HG03108 (cell line): Measurements from ENCODE around the gene MON2.
A peak's percentile ranks its signal among the peaks of the same experiment; 100 is the strongest.
"Not testable (repeated sequence)": the region's sequence is repeated elsewhere in the genome, so short reads cannot be mapped to it uniquely, and the experiment has no call there.

ENCODE experiments used
- ATAC-seq: cut with Tn5 transposase; IDR thresholded peaks from one replicate; pipeline ENCODE4 v1.9.1; 2021; ENCODE audit warnings: moderate library complexity; ENCODE audit not compliant: unreplicated experiment

Gene MON2, protein sequence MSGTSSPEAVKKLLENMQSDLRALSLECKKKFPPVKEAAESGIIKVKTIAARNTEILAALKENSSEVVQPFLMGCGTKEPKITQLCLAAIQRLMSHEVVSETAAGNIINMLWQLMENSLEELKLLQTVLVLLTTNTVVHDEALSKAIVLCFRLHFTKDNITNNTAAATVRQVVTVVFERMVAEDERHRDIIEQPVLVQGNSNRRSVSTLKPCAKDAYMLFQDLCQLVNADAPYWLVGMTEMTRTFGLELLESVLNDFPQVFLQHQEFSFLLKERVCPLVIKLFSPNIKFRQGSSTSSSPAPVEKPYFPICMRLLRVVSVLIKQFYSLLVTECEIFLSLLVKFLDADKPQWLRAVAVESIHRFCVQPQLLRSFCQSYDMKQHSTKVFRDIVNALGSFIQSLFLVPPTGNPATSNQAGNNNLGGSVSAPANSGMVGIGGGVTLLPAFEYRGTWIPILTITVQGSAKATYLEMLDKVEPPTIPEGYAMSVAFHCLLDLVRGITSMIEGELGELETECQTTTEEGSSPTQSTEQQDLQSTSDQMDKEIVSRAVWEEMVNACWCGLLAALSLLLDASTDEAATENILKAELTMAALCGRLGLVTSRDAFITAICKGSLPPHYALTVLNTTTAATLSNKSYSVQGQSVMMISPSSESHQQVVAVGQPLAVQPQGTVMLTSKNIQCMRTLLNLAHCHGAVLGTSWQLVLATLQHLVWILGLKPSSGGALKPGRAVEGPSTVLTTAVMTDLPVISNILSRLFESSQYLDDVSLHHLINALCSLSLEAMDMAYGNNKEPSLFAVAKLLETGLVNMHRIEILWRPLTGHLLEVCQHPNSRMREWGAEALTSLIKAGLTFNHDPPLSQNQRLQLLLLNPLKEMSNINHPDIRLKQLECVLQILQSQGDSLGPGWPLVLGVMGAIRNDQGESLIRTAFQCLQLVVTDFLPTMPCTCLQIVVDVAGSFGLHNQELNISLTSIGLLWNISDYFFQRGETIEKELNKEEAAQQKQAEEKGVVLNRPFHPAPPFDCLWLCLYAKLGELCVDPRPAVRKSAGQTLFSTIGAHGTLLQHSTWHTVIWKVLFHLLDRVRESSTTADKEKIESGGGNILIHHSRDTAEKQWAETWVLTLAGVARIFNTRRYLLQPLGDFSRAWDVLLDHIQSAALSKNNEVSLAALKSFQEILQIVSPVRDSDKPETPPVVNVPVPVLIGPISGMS (N-terminal part only)

DNA sequence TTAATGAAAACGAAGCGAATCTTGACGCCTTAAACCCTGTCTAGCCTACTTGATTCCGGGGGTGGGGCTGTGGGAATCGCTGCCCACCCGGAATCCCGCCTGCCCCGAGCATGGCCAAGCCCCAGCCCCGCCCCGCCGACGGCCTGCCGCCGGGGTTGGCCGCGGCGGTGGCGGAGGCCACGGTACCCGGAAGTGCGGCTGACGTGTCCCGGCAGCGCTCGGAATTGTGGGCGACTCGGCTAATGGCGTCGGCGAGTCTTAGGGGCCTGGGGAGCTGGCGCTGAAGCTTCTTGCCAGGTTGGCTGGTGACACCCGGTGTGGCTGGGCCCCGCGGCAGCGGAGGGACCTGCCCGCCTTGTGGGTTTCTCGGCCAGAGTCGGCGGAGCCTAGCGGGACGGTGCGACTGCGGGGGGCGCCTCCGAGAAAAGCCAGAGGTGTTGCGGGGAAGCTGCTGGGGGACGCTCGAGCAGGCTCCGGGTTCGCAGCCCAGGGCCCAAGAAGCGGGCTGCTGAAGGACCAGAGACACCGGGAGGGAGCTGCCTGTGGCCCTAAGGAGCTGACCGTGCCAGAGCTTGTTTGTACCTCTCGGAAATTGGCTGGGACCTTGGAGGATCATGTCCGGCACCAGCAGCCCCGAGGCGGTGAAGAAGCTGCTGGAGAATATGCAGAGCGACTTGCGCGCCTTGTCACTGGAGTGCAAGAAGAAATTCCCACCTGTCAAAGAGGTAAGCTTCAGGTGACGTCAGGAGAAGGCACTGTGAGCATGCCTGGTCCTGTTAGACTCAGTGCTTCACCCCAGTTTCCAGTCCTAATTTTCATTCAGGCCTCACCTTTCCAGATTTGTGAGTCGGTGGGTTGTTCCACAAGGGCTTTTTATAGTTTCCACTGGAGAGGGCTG, at the start of gene MON2:
Gene MON2, plus strand, starts transcription at position 233 of the 898 bp plus-strand sequence. Its CDS starts 382 bp downstream, at position 615.
- ATAC-seq: peak; percentile 99

DNA sequence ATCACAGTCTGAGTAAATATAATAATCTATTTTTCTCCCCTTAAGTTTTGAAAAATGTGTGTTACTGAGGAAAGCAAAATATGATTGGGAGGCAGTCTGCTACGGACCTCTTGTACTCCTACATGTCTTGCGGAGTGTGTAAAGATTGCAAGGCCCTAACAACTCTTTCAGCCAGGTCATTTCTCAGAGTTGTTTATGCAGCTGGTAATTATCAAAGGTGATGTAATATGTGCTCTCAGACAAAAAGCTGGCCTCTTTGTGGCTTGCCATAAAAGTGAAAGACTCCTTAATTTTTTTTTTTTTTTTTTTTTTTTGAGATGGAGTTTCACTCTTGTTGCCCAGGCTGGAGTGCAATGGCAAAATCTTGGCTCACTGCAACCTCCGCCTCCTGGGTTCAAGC, 40.5 kb upstream of the MON2 start:
- no peak for ATAC-seq

DNA sequence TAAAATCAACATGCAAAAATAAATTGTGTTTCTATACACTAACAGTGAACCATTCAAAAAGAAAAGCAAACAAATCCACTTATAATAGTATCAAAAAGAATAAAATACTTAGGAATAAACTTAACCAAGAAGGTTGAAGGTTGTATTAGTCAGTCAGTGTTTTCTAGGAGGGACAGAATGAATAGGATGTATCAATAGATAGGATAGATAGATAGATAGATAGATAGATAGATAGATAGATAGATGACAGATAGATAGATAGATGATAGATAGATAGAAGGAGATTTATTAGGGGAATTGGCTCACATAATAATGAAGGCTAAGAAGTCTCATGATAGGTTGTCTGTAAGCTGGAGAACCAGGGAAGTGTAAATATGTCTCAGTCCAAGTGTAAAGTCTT, 37.2 kb upstream of the MON2 start:
- ATAC-seq: no peak

DNA sequence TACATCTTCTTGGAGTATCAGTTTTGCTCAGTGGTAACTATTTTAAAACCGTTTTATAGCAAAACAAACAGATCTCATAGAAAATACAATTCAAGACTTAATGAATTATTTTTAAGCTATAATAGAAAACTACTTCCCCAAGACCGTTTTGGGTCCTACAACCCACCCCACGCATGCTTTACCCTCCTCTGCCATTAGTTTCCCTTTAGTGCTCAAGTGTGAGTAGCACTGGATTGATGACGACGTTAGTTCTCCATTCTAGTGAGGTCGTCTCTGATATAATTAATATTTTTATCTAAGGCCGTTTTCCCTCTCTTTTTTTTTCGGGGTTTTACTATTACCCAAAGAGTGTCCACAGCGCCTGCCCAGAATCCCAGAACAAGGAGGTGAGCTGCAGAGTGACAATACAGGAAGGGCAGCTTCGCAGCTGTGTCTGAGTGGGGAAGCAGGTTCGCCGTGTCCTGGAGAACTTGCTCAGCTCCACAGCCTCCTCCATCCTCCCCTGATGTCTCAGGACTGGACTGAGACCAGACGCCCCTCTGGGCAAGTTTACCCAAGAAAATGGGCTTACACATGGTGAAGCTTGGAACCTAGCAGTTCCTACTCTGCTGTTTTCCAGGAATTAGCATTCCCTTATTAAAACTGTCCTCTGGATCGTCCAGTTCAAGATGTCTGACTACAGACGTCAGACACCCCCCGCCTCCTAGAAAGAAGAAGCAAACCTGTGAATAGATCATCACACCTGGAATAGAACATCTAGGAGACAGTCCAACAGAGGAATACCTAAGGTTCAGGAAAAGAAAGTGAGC, 31.9 kb upstream of the MON2 start:
- ATAC-seq: no peak

DNA sequence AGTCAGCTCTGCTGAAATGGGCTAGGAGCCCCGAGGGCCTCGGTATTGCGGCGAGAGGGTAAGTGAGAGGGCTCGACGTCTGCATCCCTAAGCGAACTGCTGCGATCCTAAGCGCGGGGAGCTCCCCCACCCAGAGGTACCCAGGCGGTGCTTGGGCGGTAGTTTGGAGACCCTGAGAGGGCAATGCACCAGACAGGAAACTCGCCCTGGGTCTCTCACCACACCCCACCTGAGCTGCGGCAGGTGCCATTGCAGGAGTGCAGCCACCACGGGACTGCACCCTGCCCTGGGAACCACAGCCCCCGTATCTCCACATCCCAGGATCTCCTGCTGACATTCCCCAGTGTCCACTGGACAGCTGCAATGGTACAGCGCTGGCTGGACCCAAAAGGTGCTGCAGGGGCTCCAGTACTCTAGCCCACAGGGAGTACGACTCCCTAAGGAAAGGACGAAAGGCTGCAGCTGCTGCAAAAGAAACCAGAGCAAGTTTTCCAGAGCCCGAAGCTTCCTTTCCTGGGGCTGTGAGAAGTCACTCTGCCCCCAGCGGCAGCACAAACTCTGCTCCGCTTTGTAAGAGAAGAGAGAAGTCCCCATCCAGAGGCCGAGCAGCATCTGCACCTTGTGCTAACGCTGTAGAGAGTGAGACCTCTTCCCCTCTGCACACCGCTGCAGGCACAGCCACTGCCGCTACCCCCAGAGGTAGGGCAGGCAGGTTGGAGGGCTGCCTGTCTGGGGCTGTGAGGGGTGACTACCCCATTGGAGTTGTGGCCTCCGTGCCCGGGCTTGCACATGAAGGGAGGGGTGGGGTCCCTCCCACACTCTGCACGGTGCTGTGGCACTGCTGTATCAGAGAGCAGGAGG, 31.1 kb upstream of the MON2 start:
- ATAC-seq: peak; percentile 69

DNA sequence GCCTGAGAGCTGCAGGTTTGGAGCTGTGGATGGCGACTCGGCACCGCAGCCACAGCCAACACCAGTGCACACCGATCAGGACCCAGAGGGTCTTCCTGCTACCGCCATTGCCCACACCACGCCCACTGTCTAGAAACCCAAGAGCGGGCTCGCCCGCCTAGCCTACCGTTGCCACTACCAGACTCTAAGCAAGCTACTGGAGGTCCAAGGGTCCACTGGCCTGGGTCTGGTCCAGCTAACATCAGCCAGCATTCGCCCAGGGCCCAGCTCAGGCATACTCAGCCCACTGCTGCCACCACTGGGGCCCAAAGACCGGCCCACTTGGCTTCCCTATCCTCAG, 30.5 kb upstream of the MON2 start:
- no peak for ATAC-seq

DNA sequence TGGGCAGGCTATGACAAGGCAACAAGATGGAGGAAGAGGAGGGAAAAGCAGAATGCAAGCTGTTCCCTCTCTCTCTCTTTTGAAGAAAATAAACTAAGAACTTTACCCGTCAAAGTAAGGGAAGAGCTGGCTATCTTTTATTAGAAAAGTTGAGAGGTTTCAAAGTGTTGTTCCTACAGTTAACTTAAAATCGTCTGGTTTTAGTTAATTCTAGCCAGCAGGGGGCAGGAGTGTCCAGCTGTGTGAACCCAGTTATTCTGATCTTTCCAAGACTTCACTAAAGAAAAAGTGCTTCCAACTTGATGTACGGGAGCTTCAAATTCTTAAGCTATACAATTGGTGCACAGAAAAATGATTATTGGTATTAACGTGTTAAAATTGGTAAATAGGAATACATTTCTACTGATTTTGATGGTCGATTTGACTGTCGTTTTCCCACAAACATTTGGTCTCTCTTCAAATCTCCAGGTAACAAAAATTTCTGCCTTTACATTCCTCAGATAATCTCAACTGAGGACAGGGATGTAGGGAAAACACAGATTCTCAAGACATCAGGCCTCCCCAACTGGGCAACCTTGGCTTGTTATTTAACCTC, 28.4 kb upstream of the MON2 start:
- no peak for ATAC-seq

DNA sequence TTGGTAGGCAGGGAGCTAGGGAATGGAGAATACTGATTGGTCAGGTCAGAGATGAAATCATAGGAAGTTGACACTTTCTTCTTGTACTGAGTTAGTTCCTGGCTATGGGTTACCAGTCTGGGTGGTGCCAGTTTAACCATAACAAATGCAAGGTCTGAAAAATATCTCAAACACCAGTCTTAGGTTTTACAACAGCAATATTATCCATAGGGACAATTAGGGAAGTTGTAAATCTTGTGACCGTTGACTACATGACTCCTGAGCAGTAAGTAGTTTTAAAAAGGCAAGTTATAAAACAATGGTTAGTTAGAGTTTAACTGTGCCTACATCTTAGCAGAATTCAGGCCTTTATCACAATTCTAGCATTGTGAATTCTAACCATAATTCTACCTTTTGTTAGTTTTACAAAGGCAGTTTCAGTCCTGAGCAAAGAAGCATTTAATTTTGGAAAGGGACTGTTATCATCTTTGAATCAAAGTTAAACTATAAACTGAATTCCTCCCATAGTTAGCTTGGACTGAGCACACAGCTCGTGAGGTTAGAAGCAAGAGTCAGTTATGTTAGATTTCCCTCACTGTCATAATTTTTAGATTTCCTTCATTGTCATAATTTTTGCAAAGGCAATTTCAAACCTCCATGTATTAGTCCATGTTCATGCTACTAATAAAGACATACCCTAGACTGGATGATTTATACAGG, 19.7 kb upstream of the MON2 start:
- ATAC-seq: no peak

DNA sequence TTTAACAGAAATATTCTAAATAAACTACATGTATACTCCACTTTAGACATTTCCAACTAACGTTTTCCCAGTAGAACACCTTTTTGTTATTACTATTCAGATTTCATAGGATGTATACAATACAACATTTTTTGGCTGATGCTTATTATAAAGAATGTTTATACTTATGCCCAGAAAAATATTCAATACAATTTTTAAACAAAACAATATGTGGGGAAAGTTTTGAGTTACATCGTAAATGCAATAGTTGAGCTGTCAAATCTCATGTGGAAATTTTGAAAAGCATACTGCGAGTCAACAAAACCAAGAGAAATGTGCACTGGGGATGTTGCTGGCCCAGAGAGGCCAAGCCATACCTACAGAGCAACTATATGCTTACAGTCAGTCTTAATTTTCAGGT, 18.2 kb upstream of the MON2 start:
- no peak for ATAC-seq

DNA sequence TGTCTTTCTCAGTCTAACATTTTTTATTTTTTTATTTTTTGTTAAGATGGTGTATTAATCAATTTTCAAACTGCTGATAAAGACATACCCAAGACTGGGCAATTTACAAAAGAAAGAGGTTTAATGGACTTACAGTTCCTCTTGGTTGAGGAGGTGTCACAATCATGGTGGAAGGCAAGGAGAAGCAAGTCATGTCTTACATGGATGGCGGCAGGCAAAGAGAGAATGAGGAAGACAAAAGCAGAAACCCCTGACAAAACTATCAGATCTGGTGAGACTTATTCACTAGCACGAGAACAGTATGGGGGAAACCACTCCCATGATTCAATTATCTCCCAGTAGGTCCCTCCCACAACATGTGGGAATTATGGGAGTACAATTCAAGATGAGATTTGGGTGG, 11.2 kb upstream of the MON2 start:
- ATAC-seq: not testable (repeated sequence)

DNA sequence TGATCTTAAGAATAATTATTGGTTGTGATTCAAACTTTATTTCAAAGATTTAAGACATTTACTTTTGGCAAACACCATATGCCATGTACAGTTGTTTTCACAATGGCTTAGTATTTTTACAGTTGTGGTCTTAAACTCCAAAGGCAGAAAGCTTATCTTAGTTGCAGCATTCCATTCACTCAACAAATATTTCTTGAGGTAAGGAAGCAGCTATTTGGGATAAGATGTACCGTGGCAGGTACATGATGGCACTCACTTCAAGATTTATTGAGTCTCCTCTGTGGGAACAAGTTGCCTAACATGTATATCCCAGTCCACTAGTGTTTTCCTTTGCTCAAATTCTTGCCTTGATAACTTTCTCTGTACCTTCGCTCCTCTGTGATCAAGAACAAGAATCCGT, 8.0 kb upstream of the MON2 start:
- ATAC-seq: no peak

DNA sequence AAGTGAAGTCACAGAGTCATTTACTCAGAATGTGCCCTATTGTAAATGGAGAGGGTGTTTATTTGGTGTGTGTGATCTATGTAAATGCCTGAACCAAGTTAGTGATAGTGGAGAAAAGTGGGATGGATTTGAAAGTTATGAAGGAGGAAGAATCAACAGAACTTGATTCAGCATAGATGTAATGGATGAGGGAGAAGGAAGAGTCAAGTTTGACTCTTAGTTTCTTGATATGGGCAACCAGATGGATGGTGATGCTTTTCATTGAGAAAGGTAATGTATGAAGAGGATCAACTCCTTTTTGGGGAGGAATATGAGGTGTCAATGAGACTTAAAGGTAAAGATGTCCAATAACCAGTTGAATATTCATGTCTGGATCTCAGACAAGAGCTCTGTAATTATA, 6.7 kb upstream of the MON2 start:
- ATAC-seq: no peak

DNA sequence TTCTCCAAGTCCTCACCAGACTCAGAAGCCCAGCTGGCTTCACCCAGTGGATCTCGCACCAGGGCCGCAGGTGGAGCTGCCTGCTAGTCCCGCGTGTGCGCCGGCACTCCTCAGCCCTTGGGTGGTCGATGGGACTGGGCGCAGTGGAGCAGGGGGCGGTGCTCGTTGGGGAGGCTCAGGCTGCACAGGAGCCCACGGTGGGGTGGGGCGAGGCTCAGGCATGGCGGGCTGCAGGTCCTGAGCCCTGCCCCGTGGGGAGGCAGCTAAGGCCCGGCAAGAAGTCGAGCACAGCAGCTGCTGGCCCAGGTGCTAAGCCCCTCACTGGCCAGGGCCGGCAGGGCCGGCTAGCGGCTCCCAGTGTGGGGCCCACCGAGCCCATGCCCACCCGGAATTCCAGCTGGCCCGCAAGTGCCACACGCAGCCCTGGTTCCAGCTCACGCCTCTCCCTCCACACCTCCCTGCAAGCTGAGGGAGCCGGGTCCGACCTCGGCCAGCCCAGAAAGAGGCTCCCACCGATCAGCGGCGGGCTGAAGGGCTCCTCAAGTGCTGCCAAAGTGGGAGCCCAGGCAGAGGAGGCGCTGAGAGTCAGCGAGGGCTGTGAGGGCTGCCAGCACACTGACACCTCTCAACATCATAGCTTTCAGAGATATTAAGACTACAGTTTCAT, 5.3 kb upstream of the MON2 start:
- not testable (repeated sequence) for ATAC-seq

DNA sequence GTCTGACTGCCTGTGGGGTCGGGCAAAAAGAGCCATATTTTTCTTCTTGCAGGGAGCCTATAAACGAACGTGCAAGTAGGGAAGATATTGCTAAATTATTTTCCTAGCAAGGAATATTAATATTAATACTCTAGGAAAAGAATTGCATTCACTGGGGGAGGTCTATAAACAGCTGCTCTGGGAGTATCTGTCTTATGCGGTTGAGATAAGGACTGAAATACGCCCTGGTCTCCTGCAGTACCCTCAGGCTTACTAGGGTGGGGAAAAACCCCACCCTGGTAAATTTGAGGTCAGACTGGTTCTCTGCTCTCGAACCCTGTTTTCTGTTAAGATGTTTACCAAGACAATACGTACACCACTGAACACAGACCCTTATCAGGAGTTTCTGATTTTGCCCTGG, 3.4 kb upstream of the MON2 start:
- ATAC-seq: not testable (repeated sequence)

DNA sequence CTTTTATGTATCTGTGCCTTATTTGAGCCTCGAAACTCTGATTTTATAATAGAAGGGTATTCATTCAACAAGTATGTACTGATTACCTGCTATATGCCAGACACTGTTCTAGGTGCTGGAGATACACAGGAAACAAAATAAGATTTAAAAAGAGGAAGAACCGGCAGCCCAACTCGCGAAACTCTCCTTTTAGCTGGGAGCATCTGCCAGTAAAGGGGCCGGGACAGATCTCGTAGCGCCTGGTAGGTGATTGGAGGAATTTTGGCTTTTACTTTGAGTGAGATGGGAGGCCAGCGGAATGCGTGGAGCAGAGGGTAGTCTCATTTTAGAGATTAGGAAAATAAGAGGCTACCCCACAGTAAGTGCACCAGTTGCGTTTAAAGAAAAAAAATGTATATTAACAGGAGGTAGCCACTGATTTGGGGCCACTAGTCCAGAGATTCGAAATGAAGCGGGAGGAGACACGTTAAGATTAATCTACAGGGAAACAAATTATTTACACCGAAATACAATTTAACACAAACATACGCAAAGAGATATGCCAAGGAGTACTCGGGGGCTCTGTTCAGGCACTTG, 520 bp upstream of the MON2 start:
- peak; percentile 18 for ATAC-seq

DNA sequence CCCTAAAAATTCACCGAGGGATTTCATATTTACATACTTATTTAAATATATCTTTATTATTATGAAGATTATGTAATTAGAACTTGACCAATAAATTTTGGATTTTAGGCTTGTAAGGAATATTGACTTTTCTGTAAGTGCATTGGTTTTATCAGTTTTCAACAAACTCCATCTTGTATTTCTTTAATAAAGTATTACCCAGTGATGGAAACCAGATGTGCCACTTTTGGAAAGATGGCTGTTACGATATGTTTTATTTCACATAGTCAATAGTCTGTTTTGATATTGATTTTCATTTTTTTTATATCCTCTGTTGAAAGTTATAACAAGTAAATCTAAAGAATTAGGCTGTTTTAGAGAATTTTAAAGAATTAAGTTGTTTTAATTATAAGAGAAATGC, 1.8 kb downstream of the MON2 start:
- no peak for ATAC-seq

DNA sequence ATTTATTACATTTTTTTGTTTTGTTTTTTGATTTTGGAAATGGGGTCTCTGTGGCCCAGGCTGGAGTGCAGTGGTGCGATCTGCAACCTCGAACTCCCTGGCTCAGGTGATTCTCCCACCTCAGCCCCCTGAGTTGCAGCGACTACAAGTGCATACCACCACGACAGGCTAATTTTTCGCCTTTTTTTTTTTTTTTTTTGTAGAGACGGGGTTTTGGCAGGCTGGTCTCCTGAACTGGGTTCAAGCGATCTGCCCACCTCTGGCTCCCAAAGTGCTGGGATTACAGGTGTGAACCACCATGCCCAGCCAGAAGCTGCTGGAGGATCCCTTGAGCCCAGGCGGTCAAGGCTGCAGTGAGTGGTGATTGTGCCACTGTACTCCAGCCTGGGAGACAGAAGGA, 2.3 kb downstream of the MON2 start:
- ATAC-seq: no peak
